Left lung (tissue), 10 donors: Measurements from ENCODE around the gene SLC35A3. TPM values are rescaled to one million over a fixed set of nuclear protein-coding genes. Genes with fewer than 3 reads are reported as not detected.

Experiments
- ATAC-seq: fragments of 200-7000 bp; cut with Tn5 transposase; one replicate; pipeline ENCODE4 v1.9.1; 2020; ENCODE audit warnings: moderate library complexity
- DNase-seq, 4 donors: peaks; one replicate each; pipeline ENCODE4 v3.0.0-alpha.2; 2013 to 2020
- H3K27ac ChIP-seq, 2 donors: fragments of 200-600 bp; sonication (generic) in 1 of 2; one replicate each; pipeline versions ENCODE4 v1.5.0 to v1.8.0; 2020 to 2021
- H3K27me3 ChIP-seq, 2 donors: fragments of 200-600 bp; sonication (generic) in 1 of 2; one replicate each; pipeline versions ENCODE4 v1.5.0 to v1.8.0; 2020 to 2021
- H3K36me3 ChIP-seq, 2 donors: fragments of 200-600 bp; sonication (generic) in 1 of 2; one replicate each; pipeline versions ENCODE4 v1.5.0 to v1.8.0; 2020 to 2021
- H3K4me1 ChIP-seq, 2 donors: fragments of 200-600 bp; one replicate each; pipeline ENCODE4 v1.8.0; 2021
- H3K4me3 ChIP-seq, 2 donors: fragments of 200-600 bp; sonication (generic) in 1 of 2; one replicate each; pipeline versions ENCODE4 v1.5.0 to v1.8.0; 2020 to 2021; ENCODE audit warnings: mild to moderate bottlenecking in 1 of 2
- H3K9me3 ChIP-seq, 2 donors: fragments of 200-600 bp; sonication (generic) in 1 of 2; one replicate each; pipeline versions ENCODE4 v1.5.0 to v1.8.0; 2020 to 2021
- intact Hi-C, 2 donors: fragments of 100-400 bp; cut with DNase I; formaldehyde crosslinking; loops; one replicate each; pipeline versions ENCODE4 v1.11.2 to v1.14.2; 2022
- polyA plus RNA-seq, 6 donors: library from polyadenylated mRNA; unstranded; fragments of 120-200 nt; gene quantifications; one replicate each; pipeline ENCODE4 v1.2.1, GENCODE V29; 2013; ENCODE audit not compliant: insufficient read length in 6 of 6
- total RNA-seq, 2 donors: library from RNA; stranded (reverse); fragmentation: NEBNext Ultra II Directional; extraction: Animal tissue kit (Norgen Biotek cat#: 25700); gene quantifications; one replicate each; pipeline ENCODE4 v1.2.1, GENCODE V29; 2021
- TF ChIP-seq, protein P1 (sequence below), 2 donors: fragments of 200-600 bp; sonication (generic) in 1 of 2; IDR thresholded peaks; one replicate each; pipeline versions ENCODE4 v1.5.0 to v1.8.0; 2021; ENCODE audit warnings: antibody characterized with exemption in 2 of 2
- donor health status: DM: no; HTN: yes; CAD: no.
- donor health status: DM: no; HTN: no; CAD: no.

Gene SLC35A3
- total and polyA plus RNA-seq, 8 donors = 26.4 to 43.1 (median 31.4) TPM

DNA sequence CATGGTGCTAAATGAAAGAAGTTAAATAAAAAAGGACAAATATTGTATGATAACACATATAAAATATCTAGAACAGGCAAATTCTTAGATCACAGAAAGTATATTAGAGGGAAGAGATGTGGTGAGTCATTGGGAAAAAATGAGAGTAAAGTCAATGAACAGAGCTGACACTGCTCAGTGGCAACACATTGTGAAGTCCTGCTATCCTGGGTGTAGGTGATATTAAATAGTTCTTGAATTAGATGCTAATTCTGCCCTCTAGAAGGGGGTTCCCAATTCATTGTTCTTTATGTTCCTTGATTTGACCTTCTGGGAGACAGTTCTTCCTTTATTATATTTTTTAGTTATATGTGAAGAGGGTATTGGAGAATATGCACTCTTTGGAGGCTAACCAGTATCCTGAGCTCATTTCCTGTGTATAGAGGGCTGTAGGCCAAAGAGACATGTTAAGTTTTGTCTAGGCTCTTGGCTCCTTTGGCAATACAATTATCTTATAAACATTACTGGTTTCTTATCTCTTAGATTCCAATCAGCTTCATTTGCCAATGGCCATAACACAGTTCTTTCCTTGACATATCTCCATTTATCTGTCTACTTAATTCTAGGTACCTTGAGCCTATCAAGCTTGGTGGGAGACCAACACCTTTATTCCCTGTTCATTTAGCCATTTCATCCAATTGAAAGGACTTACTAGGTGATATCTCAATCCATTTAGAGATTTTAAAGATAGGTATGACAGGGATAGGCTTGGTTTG lies 6.6 kb upstream of the SLC35A3 start:
- Histone ChIP-seq H3K27me3 (no peaks in the 10 kb centered on the region), H3K4me1 (no peaks in the 10 kb centered on the region), H3K36me3 (no peaks in the 10 kb centered on the region), H3K4me3 (no peak overlapping the region), H3K27ac (no peak overlapping the region), H3K9me3 (no peaks in the 10 kb centered on the region)
- TF ChIP-seq, protein P1, sequence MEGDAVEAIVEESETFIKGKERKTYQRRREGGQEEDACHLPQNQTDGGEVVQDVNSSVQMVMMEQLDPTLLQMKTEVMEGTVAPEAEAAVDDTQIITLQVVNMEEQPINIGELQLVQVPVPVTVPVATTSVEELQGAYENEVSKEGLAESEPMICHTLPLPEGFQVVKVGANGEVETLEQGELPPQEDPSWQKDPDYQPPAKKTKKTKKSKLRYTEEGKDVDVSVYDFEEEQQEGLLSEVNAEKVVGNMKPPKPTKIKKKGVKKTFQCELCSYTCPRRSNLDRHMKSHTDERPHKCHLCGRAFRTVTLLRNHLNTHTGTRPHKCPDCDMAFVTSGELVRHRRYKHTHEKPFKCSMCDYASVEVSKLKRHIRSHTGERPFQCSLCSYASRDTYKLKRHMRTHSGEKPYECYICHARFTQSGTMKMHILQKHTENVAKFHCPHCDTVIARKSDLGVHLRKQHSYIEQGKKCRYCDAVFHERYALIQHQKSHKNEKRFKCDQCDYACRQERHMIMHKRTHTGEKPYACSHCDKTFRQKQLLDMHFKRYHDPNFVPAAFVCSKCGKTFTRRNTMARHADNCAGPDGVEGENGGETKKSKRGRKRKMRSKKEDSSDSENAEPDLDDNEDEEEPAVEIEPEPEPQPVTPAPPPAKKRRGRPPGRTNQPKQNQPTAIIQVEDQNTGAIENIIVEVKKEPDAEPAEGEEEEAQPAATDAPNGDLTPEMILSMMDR (IDR thresholded peaks at IDR 0.05) = no peak
- ATAC-seq = no peak
- no peak for DNase-seq
- intact Hi-C loops = no loop called here

GRCh38 chr1:99964806-99965205 lies 5.0 kb upstream of the SLC35A3 start:
- ATAC-seq (peak; percentile 77), DNase-seq (no peak)
- TF ChIP-seq, protein P1 (IDR thresholded peaks at IDR 0.05) = no peak
- peaks cover 5 to 6% of the 10 kb centered on the region in 2 donors for H3K4me1 ChIP-seq
- intact Hi-C loops = no loop called here
- H3K27ac ChIP-seq = no peak overlapping the region
- no peak overlapping the region for H3K4me3 ChIP-seq
- no peaks in the 10 kb centered on the region for H3K36me3 ChIP-seq
- no peaks in the 10 kb centered on the region for H3K27me3 ChIP-seq
- H3K9me3 ChIP-seq = no peaks in the 10 kb centered on the region

GRCh38 chr1:99965646-99966375 lies 4.0 kb upstream of the SLC35A3 start:
- Histone ChIP-seq H3K4me1 (peaks cover 5 to 10% of the 10 kb centered on the region in 2 donors), H3K36me3 (no peaks in the 10 kb centered on the region), H3K27ac (no peak overlapping the region), H3K4me3 (no peak overlapping the region), H3K27me3 (no peaks in the 10 kb centered on the region), H3K9me3 (no peaks in the 10 kb centered on the region)
- intact Hi-C loops = no loop called here
- TF ChIP-seq, protein P1 (IDR thresholded peaks at IDR 0.05) = no peak
- peak in 1 of 4 donors; percentile 30 for DNase-seq
- no peak for ATAC-seq

DNA sequence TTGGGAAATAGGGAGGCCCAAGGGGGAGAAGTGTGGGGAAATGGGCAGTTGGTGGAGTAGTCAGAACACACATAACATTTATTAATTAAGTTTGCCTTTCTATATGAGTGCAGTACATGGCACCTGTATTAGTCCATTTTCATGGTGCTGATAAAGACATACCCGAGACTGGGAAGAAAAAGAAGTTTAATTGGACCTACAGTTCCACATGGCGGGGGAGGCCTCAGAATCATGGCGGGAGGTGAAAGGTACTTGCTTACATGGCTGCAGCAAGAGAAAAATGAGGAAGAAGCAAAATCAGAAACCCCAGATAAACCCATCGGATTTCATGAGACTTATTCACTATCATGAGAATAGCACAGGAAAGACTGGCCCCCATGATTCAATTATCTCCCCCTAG lies 1.6 kb upstream of the SLC35A3 start:
- no peaks in the 10 kb centered on the region for H3K27me3 ChIP-seq
- H3K4me3 ChIP-seq = no peak overlapping the region
- intact Hi-C loops = no loop called here
- H3K27ac ChIP-seq = no peak overlapping the region
- no peaks in the 10 kb centered on the region for H3K9me3 ChIP-seq
- no peaks in the 10 kb centered on the region for H3K36me3 ChIP-seq
- DNase-seq (no peak), ATAC-seq (no peak)
- peaks cover 9 to 31% of the 10 kb centered on the region in 2 donors for H3K4me1 ChIP-seq
- TF ChIP-seq, protein P1 (IDR thresholded peaks at IDR 0.05) = no peak

GRCh38 chr1:99969260-99969728 lies 502 bp upstream of the SLC35A3 start:
- no peaks in the 10 kb centered on the region for H3K9me3 ChIP-seq
- ATAC-seq (peak; percentile 1), DNase-seq (no peak)
- H3K36me3 ChIP-seq = no peaks in the 10 kb centered on the region
- H3K4me1 ChIP-seq = peaks cover 9 to 31% of the 10 kb centered on the region in 2 donors
- no peaks in the 10 kb centered on the region for H3K27me3 ChIP-seq
- H3K4me3 ChIP-seq = peak overlapping the region; percentile 73 to 83
- TF ChIP-seq, protein P1 (IDR thresholded peaks at IDR 0.05) = no peak
- intact Hi-C loops = no loop called here
- peak overlapping the region; percentile 68 to 84 for H3K27ac ChIP-seq
